ENCODE measurements around the gene PTTG1IP.

GRCh38 chr21:44881198-44881872 lies 7.8 kb upstream of the PTTG1IP start:
- no peak for TF ChIP-seq CTCF (IDR thresholded peaks at IDR 0.05)
- no peak for TF ChIP-seq PRDM15 (CRISPR knock-in tag; IDR thresholded peaks at IDR 0.05)
